HEK293 (cell line): ENCODE data around the gene MPC1L.

Experiments used
- CTCF ChIA-PET: fragments of 350-600 bp; formaldehyde crosslinking; extraction: SDS; loops from one replicate; lab custom pipeline; 2021; ENCODE audit warnings: antibody characterized with exemption; lab: Yijun Ruan, JAX
- POLR2A ChIA-PET: fragments of 300-600 bp; formaldehyde crosslinking; extraction: SDS; loops from one replicate; lab custom pipeline; 2020; ENCODE audit warnings: antibody characterized with exemption, inconsistent platforms; lab: Yijun Ruan, JAX
- H3K27ac ChIP-seq: fragments of 200-500 bp; sonication (Bioruptor generic); 2 replicates; pipeline ENCODE4 v1.5.1; 2014; ENCODE audit warnings: low read depth, low read length, control low read depth, inconsistent platforms; ENCODE audit errors: extremely low read depth
- H3K36me3 ChIP-seq, 2 experiments: fragments of 200-500 bp in 1 of 2; sonication (Bioruptor generic) in 1 of 2; 1 replicate in 1 of 2; 2 replicates in 1 of 2; pipeline ENCODE4 v1.5.1; 2014 to 2017; ENCODE audit warnings: inconsistent platforms in 2 of 2, low read length in 2 of 2; ENCODE audit not compliant: control insufficient read depth in 2 of 2, insufficient read depth in 1 of 2
- H3K4me1 ChIP-seq: fragments of 200-500 bp; sonication (Bioruptor generic); 2 replicates; pipeline ENCODE4 v1.5.1; 2014; ENCODE audit warnings: mild to moderate bottlenecking, low read length, inconsistent platforms; ENCODE audit not compliant: control insufficient read depth, insufficient read depth
- H3K4me3 ChIP-seq: 2 replicates; pipeline ENCODE4 v1.5.1; 2011; ENCODE audit warnings: low read depth, mild to moderate bottlenecking, control low read depth, low read length, moderate library complexity
- H3K9me3 ChIP-seq: fragments of 200-500 bp; sonication (Bioruptor generic); 2 replicates; pipeline ENCODE4 v1.5.1; 2014; ENCODE audit warnings: low read depth, low read length, inconsistent platforms; ENCODE audit not compliant: control insufficient read depth, insufficient read depth
- GFI1B ChIP-seq: fragments of 450-650 bp; formaldehyde crosslinking; IDR thresholded peaks from 2 replicates; pipeline ENCODE4 v1.5.1; 2016; ENCODE audit warnings: missing biosample characterization, missing genetic modification characterization
- IKZF3 ChIP-seq: fragments of 450-650 bp; IDR thresholded peaks from 2 replicates; pipeline ENCODE4 v1.5.0; 2018; ENCODE audit warnings: missing biosample characterization, mild to moderate bottlenecking, missing genetic modification characterization, moderate library complexity
- KLF1 ChIP-seq: fragments of 450-650 bp; formaldehyde crosslinking; IDR thresholded peaks from 2 replicates; pipeline ENCODE4 v1.5.1; 2016; ENCODE audit warnings: missing biosample characterization, missing genetic modification characterization
- KLF10 ChIP-seq: fragments of 450-650 bp; IDR thresholded peaks from 2 replicates; pipeline ENCODE4 v1.5.1; 2018; ENCODE audit warnings: missing biosample characterization, mild to moderate bottlenecking, missing genetic modification characterization
- KLF9 ChIP-seq: fragments of 450-650 bp; formaldehyde crosslinking; IDR thresholded peaks from 2 replicates; pipeline ENCODE4 v1.5.1; 2016; ENCODE audit warnings: missing biosample characterization, missing genetic modification characterization, low read depth
- MEIS1 ChIP-seq: sonication (generic); formaldehyde crosslinking; IDR thresholded peaks from 2 replicates; pipeline ENCODE4 v1.8.1; 2022; ENCODE audit warnings: missing genetic modification reagents, mild to moderate bottlenecking, borderline replicate concordance
- PATZ1 ChIP-seq: fragments of 450-650 bp; formaldehyde crosslinking; IDR thresholded peaks from 2 replicates; pipeline ENCODE4 v1.5.1; 2016; ENCODE audit warnings: missing biosample characterization, missing genetic modification characterization
- PBX3 ChIP-seq: sonication (generic); formaldehyde crosslinking; IDR thresholded peaks from 2 replicates; pipeline ENCODE4 v1.8.1; 2022; ENCODE audit warnings: mild to moderate bottlenecking, moderate library complexity, missing genetic modification reagents
- PRDM6 ChIP-seq: fragments of 450-650 bp; formaldehyde crosslinking; IDR thresholded peaks from 2 replicates; pipeline ENCODE4 v1.5.1; 2017; ENCODE audit warnings: missing biosample characterization, missing genetic modification characterization
- SP2 ChIP-seq: fragments of 450-650 bp; formaldehyde crosslinking; IDR thresholded peaks from 2 replicates; pipeline ENCODE4 v1.5.1; 2016; ENCODE audit warnings: missing biosample characterization, missing genetic modification characterization
- ZBTB44 ChIP-seq: fragments of 450-650 bp; IDR thresholded peaks from 2 replicates; pipeline ENCODE4 v1.5.1; 2018; ENCODE audit warnings: missing biosample characterization, mild to moderate bottlenecking, missing genetic modification characterization
- ZNF133 ChIP-seq: fragments of 450-650 bp; formaldehyde crosslinking; IDR thresholded peaks from 2 replicates; pipeline ENCODE4 v1.5.1; 2016; ENCODE audit warnings: missing biosample characterization, missing genetic modification characterization
- ZNF26 ChIP-seq: fragments of 450-650 bp; formaldehyde crosslinking; IDR thresholded peaks from 2 replicates; pipeline ENCODE4 v1.5.1; 2016; ENCODE audit warnings: missing biosample characterization, missing genetic modification characterization
- ZNF404 ChIP-seq: fragments of 450-650 bp; formaldehyde crosslinking; IDR thresholded peaks from 2 replicates; pipeline ENCODE4 v1.5.1; 2017; ENCODE audit warnings: missing biosample characterization, missing genetic modification characterization
- ZNF518A ChIP-seq: fragments of 450-650 bp; formaldehyde crosslinking; conservative IDR thresholded peaks from 2 replicates; pipeline ENCODE4 v1.5.1; 2016; ENCODE audit warnings: low read depth, missing biosample characterization, missing genetic modification characterization
- ZNF621 ChIP-seq: fragments of 450-650 bp; formaldehyde crosslinking; IDR thresholded peaks from 2 replicates; pipeline ENCODE4 v1.5.1; 2017; ENCODE audit warnings: missing biosample characterization, missing genetic modification characterization
- ZNF629 ChIP-seq: fragments of 450-650 bp; formaldehyde crosslinking; IDR thresholded peaks from 2 replicates; pipeline ENCODE4 v1.5.1; 2017; ENCODE audit warnings: missing biosample characterization, missing genetic modification characterization
- ZNF677 ChIP-seq: fragments of 450-650 bp; IDR thresholded peaks from 2 replicates; pipeline ENCODE4 v1.5.0; 2018; ENCODE audit warnings: missing biosample characterization, mild to moderate bottlenecking, missing genetic modification characterization, moderate library complexity
- ZSCAN23 ChIP-seq: fragments of 450-650 bp; formaldehyde crosslinking; IDR thresholded peaks from 2 replicates; pipeline ENCODE4 v1.5.1; 2016; ENCODE audit warnings: missing biosample characterization, missing genetic modification characterization

MPC1L gene

GRCh38 chrX:40646489-40647306 is 23.5 kb downstream of the MPC1L start (continued):
- TF ChIP-seq ZNF518A (tag by site-specific recombination) (no peak), ZNF26 (tag by site-specific recombination) (no peak), IKZF3 (tag by site-specific recombination) (no peak), KLF10 (no peak), ZBTB44 (tag by site-specific recombination) (no peak), ZNF621 (no peak), ZNF677 (tag by site-specific recombination) (no peak), SP2 (tag by site-specific recombination) (0 out of 2 replicates have a peak, but pooled peaks have one; percentile 19)

GRCh38 chrX:40647307-40648197 is 24.3 kb downstream of the MPC1L start, which contains the start of gene CXorf38:
CXorf38 (minus strand) TSS chrX:40647561; CDS start chrX:40647520, 41 bp downstream.
- H3K36me3 ChIP-seq: peaks cover 27 to 29% of the 10 kb centered on the region in 2 experiments
- peaks cover 6% of the 10 kb centered on the region for H3K4me1 ChIP-seq
- H3K27ac ChIP-seq: peak within 1 kb of the TSS; percentile 81
- peak within 1 kb of the TSS; percentile 89 for H3K4me3 ChIP-seq
- CTCF ChIA-PET: interaction anchor here (0.6 to 1.7 kb wide), 5 partner anchors 103 to 467 kb away, joined by 3 to 9 read pairs (median 3); no protein-coding TSS in a partner anchor
- H3K9me3 ChIP-seq: no peaks in the 10 kb centered on the region
- POLR2A ChIA-PET: interaction anchor here (0.5 to 1.0 kb wide), 4 partner anchors 67 to 120 kb away, joined by 3 to 4 read pairs (median 4); partner anchors contain the start of genes ATP6AP2 and MED14
- TF ChIP-seq ZNF404: no peak
- peak; percentile 43; the same call in 1 of the 2 replicates for TF ChIP-seq KLF1 (tag by site-specific recombination)
- TF ChIP-seq ZNF133 (tag by site-specific recombination): no peak
- TF ChIP-seq PBX3 (CRISPR knock-in tag): peak; percentile 63; the same call in 1 of the 2 replicates
- no peak; the same call in 1 of the 2 replicates for TF ChIP-seq KLF10
- 0 out of 2 replicates have a peak, but pooled peaks have one; percentile 4 for TF ChIP-seq PATZ1
- peak; percentile 97 for TF ChIP-seq ZNF629 (tag by site-specific recombination)
- TF ChIP-seq GFI1B (tag by site-specific recombination): no peak
- TF ChIP-seq PRDM6 (tag by site-specific recombination): no peak
- TF ChIP-seq MEIS1 (CRISPR knock-in tag): no peak
- TF ChIP-seq ZSCAN23 (tag by site-specific recombination): no peak
- no peak for TF ChIP-seq ZNF621
- TF ChIP-seq KLF9: peak; percentile 48; the same call in 1 of the 2 replicates
